NCI-H2196 treated with DMSO at 0.1 percent for 48 hours (cell line): ENCODE measurements around the gene MGAT1.
"Not testable (repeated sequence)": the region's sequence is repeated elsewhere in the genome, so short reads cannot be mapped to it uniquely, and the experiment has no call there.

ENCODE experiments used
- DNase-seq: peaks from one replicate; lab custom pipeline; 2025; ENCODE audit not compliant: unreplicated experiment; lab: John Stamatoyannopoulos, UW

Gene MGAT1

DNA sequence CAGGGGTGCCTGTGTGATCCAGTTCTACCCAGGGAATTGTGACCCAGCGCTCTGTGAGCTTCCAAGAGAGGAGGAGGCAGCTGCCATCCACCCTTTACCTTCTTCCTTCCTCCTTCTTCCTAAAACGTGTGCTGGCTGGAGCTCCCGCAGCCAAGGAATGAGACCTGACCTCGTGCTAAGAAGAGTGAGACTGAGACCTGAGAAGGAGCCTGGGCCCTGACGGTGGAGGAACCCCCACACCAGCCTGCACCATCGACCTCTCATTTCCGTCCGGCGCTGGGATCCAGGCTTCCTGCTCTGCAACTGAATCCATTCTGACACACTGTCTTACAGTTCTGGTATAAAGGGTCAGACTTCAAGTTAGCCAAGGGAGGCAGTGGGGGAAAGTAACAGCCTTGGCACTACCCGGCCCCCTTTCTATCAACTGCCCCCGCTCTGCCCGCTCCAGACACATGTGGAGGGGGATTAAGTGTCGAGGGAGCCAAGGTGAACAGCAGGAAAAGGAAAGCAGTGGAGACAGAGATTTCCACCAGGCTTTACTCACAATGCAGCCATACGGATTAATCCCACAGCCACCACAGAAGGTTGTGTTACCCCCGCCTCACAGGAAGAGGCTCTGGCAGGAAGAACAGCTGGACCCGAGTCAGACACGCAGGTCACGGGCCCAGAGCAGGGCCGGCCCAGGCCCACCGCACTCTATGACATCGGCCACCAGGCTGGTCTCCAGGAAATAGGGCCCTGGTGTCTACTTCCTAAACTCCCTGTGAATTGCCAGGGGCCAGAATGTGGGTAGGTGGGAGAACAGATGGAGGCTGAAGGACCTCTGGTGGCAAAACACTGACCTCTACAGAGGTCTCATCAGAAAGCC is 15.8 kb downstream of the MGAT1 start:
- no peak for DNase-seq

DNA sequence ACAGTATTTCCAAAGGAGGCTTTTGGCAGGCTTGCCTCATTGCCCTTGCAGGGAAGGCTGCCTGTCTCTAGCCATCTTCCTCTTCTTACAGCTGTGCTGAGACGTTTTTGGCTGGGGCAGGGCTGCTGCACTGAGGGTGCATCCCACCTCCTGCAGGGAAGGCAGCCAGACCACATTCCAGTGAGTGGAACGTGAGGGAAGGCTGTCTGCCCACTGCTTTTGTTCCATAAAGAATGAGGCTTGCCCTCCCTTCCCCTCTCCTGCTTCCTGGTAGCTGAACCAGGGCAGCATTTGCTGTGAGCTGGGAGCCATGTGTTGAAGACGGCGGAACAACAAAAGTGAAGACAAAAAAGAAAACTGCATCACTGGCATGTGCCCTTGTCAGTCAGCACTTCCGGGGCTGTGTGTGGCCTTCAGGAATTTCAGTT is 16.8 kb downstream of the MGAT1 start:
- no peak for DNase-seq

DNA sequence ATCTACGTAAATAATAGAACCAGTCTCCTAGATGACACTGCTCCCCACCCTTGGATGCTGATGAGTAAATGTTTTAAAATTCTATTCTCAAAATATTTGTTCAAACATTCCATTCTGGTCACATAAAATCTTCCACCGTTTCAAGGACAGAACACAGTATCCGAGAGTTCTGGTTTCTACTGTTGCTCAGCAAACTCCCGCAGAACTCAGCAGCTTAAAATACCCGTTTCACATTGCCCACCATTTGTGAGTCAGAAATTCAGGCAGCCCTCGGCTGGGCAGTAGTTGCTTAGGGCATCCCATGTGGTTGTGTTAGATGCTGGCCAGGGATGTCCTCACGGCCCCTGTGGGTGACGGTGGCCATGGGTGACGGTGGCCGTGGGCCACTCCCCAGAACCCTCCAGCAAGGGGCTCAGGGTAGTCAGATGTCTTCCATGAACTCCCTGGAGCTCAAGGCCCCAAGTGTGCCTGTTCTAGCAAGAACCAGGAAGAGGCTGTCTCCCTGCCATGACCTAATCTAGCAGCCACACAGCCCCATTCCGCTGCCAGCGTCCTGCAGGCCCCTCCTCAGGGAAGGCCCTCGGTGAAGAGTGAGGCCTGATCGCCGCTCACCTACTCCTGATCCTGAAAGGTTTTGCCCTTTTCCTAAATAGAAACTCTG is 17.4 kb downstream of the MGAT1 start:
- no peak for DNase-seq

DNA sequence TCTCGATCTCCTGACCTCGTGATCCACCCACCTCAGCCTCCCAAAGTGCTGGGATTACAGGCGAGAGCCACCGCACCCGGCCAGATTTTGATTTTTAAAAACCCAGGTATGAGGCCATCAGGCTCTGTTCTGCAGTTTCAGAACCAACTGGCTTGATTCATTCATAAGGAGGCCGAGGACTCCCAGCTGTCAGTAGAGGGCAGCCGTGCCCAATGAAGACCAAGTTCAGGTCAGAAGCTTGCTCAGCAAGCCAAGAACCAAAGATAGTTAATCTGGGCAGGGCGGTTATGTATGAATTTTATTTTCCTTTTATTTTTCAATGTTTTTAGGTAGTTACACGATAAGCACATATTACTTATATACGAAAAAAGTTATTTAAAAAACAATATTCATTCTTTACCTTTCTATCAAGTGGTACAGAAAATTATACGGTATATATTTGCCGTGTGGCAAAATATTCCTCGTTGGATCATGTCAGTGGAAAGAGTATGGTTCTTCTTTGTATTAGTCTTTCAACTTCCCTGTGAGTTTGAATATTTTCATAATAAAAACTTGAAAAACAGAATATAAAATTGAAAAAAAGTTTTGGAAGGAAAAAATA is 18.0 kb downstream of the MGAT1 start:
- peak; percentile 12 for DNase-seq

DNA sequence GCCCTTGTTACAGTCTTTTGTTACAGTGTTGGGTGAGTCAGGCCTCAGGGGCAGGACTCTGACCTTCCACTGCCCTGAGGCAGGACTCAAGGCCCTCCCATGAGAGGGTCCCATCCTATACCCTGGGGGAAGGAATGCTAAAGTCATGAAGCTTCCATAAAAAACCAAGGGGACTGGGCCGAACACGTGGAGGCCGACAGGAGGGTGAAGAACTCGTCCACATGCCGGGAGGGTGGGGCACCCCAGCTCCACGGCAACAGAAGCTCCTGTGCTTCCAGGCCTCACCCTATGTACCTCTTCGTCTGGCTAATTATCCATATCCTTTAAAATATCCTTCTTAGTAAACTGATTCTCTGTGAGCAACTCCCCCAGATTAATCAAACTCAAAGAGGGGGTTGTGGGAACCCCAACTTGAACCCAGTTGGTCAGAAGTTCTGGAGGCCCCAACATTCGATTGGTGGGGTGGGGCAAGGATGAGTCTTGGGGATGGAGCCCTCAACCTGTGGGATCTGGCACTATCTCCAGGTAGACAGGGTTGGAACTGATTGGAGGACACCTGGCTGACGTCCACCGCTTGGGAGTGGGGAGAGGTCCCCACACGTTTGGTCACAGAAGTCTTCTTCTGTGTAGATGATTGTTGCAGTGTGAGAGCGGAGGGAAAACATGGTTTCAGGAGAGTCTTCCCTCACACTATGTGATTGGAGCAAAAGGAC is 19.1 kb downstream of the MGAT1 start:
- no peak for DNase-seq

DNA sequence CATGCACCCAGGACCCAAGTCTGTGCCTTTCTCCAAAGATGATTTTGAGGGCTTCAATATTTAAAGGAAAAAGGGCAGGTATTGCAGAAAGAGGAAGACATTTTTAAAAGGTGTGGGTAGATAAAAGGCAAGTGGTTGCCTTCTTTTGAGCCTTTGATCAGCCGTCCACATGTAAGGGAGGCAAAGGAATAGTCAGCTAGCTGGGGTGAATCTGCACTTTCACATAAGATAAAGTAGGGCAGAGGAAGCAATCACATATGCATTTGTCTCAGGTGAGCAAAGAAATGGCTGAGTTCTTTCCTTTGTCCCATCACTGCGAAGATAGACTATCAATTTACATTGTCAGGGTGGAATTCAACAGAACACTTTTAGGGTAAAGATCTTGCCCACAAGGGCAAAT is 19.9 kb downstream of the MGAT1 start:
- DNase-seq, result no peak

DNA sequence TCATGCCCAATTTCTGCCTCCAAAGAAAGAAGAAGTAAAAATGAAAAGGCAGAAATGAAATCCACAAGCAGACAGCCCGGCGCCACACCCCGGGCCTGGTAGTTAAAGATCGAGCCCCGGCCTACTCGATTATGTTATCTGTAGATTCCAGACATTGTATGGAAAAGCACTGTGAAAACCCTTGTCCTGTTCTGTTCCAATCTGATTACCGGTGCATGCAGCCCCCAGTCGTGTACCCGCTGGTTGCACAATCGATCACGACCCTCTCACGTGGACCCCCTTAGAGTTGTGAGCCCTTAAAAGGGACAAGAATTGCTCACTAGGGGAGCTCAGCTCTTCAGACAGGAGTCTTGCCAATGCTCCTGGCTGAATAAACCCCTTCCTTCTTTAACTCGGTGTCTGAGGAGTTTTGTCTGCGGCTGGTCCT is 20.7 kb downstream of the MGAT1 start:
- DNase-seq, result not testable (repeated sequence)

DNA sequence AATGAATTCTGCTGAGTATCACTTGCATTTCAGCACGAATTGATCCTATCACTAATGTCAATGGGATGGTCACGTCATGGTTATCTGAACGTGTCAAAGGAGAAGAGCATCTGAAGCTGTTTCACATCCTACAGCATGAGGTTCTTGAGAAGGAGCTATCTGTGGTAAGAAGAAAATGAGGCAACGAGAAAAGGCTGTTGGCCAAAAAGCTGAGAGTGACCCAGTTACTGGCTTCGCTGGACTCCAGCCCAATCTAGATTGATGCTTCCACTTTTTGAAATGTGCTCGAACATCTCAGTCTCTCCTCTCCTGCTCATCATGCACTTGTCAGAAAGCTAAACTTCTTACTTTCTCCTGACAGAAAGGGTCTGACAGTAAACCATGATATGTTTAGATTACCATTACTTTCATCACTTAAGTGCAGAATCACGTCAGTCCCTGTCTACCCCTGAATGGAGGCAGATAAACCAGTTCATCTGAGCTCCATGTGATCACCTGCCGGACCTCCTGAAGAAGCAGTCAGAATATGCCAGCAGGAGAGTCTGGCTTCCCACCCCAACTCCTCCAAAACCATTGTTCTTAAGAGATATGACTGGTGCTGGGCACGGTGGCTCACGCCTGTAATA is 22.5 kb downstream of the MGAT1 start:
- no peak for DNase-seq

DNA sequence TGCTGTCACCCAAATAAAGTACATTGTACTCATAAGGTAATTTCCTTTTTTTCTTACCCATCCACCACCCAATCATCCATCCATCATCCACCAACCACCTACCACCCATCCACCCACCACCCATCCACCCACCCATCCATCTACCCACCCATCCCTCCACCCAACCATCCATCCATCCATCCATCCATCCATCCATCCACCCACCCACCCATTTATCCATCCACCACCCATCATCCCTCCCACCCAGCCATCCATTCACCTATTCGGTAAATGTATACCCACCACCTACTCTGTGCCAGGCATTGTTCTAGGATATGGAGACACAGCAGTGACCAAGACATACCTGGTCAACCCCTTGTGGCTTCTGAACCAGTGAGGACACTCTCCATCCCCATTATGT is 25.1 kb downstream of the MGAT1 start:
- no peak for DNase-seq

DNA sequence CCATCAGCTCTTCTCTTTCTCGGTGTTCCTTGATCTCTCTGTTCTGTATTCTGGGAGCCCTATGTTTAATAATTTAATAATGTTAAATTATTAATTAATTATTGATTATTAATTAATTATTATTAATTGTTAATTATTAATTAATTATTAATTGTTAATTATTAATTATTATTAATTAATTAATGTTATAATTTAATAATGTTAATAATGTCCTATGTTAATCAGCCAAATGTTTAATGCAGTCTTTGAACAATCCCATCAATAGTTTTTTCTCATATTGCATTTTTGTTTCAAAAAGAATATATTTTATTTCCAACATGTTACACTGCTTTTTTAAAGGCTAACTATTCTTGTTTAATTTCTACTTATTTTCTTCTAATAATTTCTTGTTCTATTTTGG is 26.2 kb downstream of the MGAT1 start:
- no peak for DNase-seq

DNA sequence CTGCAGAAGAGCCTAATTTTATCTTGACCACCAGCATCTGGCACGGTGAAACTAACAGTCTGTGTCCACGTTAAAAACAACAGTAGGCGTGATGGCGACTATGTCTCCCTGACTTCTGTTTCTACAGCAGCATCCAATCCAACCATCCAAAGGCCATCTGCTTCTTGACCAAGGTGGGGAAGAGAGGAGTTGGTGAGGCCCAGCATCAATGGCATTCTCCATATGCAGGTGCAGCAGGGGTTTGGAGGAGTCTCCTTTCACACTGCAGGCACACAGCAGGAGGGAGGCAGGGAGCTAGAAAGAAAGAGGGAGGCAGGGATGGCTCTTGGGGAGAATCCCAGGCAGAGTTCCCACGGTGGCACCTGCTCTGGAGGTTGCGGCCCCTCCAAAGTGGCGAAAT is 27.0 kb downstream of the MGAT1 start:
- DNase-seq, result no peak

DNA sequence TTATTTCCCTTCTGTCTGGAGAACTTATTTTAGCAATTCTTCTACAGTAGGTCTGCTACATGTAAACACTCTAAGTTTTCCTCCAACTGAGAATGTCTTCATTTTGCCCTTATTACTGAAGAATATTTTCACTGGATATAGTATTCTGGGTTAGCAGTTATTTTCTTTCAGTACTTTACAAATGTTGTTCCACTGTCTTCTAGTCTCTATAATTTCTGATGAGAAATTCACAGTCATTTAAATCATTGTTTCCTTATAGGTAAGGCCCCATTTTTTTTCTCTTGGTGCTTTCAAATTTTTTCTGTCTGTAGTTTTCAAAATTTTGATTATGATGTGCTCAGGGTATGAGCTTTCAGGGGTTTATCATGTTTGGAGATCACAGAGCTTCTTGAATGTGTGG is 30.8 kb downstream of the MGAT1 start:
- no peak for DNase-seq

DNA sequence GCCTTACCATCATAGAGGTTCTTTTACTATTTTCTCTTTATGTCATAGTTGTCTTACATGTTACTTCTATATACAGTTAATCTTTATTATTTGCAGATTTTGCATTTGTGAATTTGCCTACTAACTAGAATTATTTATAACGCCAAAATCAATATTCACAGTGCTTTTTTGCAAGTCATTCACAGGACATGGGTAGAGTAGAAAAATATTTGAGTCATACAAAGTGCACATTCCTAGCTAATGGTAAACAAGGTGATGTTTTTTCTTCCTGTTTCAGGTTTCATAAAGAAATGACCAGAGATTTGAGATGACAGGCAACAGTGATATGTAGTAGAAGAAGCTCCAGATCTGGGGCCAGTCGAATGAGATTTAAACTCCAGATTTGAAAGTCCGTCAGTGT is 32.8 kb downstream of the MGAT1 start:
- no peak for DNase-seq

DNA sequence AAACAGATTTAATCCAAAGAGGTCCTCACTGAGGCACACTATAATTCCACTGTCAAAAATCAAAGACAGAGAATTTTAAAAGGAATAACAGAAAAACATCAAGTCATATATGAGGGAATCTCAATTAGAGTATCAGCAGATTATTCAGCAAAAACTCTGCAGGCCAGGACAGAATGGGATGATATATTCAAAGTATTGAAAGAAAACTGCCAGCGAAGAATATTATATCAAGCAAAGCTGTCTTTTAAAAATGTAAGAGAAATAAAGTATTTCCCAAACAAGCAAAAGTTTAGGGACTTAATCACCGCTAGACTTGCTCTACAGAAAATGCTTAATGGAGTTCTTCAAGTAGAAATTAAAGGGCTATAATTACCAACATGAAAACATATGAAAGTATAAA is 47.0 kb downstream of the MGAT1 start:
- DNase-seq, result no peak

DNA sequence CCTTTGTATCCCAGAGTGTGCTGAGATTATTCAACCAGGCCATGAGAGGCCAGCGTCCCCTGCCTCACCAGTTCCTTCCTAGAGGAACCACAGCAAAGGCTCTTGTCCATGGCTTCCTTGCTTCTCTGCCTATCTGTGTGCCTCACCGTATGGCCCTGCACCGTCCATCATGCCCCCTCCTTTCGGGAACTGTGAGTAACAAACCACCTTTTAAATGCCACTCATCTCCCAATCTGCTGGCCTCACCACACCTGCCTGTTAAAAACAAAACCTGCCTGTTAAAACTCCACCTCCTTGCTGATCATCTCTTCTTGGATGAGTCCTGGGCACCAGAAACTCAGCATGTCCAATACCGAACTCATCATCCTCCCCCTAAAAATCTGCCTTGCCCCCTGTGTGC is 58.4 kb downstream of the MGAT1 start:
- no peak for DNase-seq

DNA sequence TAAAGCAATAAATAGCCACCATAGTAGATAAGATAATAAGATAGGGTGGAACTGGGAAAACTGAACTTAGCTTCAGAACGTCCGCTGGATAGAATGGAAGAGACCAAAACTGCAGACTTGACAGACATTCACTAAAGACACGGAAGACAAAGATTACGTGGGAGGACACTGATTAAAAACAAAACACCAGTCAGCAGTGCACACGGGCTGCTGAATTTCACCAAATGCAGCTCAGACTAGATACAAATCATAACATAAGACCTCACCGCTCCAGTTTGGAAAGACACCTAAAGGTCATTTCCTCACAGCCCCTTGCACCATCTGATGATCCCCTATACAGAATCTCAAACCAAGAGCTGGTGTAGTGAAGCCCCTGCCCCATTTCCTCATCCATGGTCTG is 59.9 kb downstream of the MGAT1 start:
- DNase-seq, result no peak

DNA sequence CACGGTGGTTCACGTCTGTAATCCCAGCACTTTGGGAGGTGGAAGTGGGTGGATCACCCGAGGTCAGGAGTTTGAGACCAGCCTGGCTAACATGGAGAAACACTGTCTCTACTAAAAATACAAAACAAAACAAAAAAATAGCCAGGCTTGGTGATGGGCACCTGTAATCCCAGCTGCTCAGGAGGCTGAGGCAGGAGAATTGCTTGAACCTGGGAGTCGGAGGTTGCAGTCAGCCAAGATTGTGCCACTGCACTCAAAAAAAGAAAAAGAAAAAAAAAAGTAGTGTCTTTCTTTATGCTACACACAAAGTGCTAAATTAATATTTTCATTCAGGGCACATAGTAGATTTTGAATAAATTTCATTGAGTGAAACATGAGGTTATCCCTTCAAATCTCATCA is 61.7 kb downstream of the MGAT1 start:
- DNase-seq, result not testable (repeated sequence)

DNA sequence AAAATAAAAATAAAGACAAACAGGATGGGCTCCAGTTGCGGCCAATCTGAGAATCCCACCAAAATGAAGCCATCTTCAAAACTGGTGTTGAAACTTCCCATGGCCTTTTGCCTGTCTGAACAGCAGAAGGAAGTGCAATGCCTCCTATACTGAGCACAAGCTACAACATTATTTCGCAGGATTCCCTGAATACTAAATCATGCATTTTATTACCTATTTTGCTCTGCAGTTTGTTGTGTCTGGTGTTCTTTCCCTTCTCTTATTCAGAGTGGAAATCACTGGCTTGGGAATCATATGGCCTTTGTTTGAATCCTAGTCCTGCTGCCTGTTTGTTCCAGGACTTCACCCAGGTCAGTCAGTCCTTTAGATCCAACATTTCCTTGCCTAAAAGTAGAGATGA is 62.6 kb downstream of the MGAT1 start, which contains the start of gene OR2Y1:
Gene OR2Y1, minus strand, starts transcription at position 101 of the 400 bp plus-strand sequence. Its CDS starts 0 bp downstream, at position 101.
- no peak for DNase-seq

DNA sequence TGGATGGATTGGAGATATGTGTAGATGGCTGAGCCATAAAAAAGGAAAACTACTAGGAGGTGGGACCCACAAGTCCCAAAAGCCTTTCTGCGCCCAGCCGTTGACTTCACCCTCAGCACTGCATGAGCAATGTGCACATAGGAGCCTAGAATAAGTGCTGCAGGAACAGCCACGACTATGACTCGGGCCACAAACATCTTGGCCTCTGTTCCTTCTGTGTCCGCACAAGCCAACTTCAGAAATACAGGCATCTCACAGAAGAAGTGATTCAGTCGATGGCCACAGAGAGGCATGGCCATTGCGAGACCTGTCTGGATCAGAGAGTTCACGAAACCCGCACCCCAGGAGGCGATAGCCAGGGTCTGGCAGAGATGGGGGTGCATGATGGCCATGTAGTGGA is 63.3 kb downstream of the MGAT1 start:
- no peak for DNase-seq

DNA sequence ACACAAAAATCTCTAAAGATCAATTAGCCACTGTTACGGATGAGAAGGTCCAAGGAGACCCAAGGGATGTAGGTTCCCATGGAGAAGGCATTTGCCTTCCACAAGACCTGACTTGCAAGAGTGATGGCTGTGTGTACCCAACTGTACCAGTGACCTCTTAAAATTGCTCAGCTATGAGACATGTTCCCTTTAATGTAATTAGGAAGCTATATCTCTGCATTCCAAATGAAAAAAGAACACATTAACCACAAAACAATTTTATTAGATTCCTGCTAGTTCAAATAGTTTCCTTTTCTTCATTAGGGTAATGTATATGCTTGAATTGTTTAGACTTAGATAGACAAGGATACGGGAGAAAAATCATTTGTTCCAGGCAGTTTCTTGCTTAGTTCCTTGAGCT is 66.1 kb downstream of the MGAT1 start:
- no peak for DNase-seq
